ENCODE results near the gene DIO3. TPM values are rescaled to one million over a fixed set of nuclear protein-coding genes. Genes with fewer than 3 reads are reported as not detected.
A peak's percentile ranks its signal among the peaks of the same experiment; 100 is the strongest.

Gene DIO3
- total and polyA plus RNA-seq, 2 of the 4 experiments (the other 2 are of a cell fraction): not detected

- H3K9me1 ChIP-seq (ENCODE audit: insufficient read depth, low read length): no peaks in the 10 kb centered on the region
- no peaks in the 10 kb centered on the region for H3K4me1 ChIP-seq (ENCODE audit: control insufficient read depth, insufficient read depth, low read length)
- H3K56ac ChIP-seq (ENCODE audit: extremely low read depth, insufficient read depth, low read length): no peak overlapping the region
- H3K27me3 ChIP-seq (ENCODE audit: control insufficient read depth, insufficient read depth, low read length): peaks cover 37% of the 10 kb centered on the region
- H2BK5ac ChIP-seq (ENCODE audit: low read depth, low read length, poor library complexity, severe bottlenecking): no peak overlapping the region
- no peak overlapping the region for H2AK5ac ChIP-seq (ENCODE audit: low read depth, low read length)
- no peak overlapping the region for H3K27ac ChIP-seq (ENCODE audit: insufficient read depth, low read length)
- intact Hi-C loops (cut with micrococcal nuclease): no loop called here
- H3K9me3 ChIP-seq (ENCODE audit: control insufficient read depth, insufficient read depth, low read length): no peaks in the 10 kb centered on the region
- no peak overlapping the region for H2BK15ac ChIP-seq (ENCODE audit: low read depth, low read length)
- no peak overlapping the region for H4K8ac ChIP-seq (ENCODE audit: low read depth in 2 of 2, low read length in 2 of 2)
- POLR2A ChIA-PET (ENCODE audit: unreplicated experiment): no interaction called here
- no peaks in the 10 kb centered on the region for H4K20me1 ChIP-seq (ENCODE audit: insufficient read depth, low read length)
- no peaks in the 10 kb centered on the region for H3K79me1 ChIP-seq (ENCODE audit: low read depth in 1 of 2, low read length in 2 of 2)
- no peak overlapping the region for H3K14ac ChIP-seq (replicated peaks; ENCODE audit: low read depth, low read length)
- no peak overlapping the region for H4K91ac ChIP-seq (ENCODE audit: insufficient read depth, low read depth, low read length)
- H3K4me3 ChIP-seq (ENCODE audit: insufficient read depth, low read depth, low read length): no peak overlapping the region
- H3K9ac ChIP-seq (ENCODE audit: low read depth, low read length): no peak overlapping the region
- H4K5ac ChIP-seq (ENCODE audit: low read depth, low read length): no peak overlapping the region
- no peak for ATAC-seq (ENCODE audit: low read depth)
- H3K18ac ChIP-seq (ENCODE audit: low read depth, low read length): no peak overlapping the region
- BruUV-seq (replicated peaks): no TSS peak
- H3K36me3 ChIP-seq (ENCODE audit: control insufficient read depth, insufficient read depth, low read length): no peaks in the 10 kb centered on the region
- no peak overlapping the region for H3K4ac ChIP-seq (ENCODE audit: low read depth, low read length)
- no peak overlapping the region for H2BK20ac ChIP-seq (ENCODE audit: low read depth, low read length)
- CTCF ChIA-PET: no interaction called here
- no peak for DNase-seq
- dilution Hi-C loops (cut with HindIII; ENCODE audit: low sequenced_read_pairs, unreplicated experiment): no loop called here
- no peak overlapping the region for H3K4me2 ChIP-seq (ENCODE audit: low read depth, low read length)
- TF ChIP-seq RCOR1 (IDR thresholded peaks at IDR 0.05; ENCODE audit: insufficient replicate concordance, low read length) (no peak), FOS (IDR thresholded peaks at IDR 0.05; ENCODE audit: low read depth, low read length) (no peak), RFX5 (IDR thresholded peaks at IDR 0.05; ENCODE audit: low read depth, low read length) (no peak), MAZ (IDR thresholded peaks at IDR 0.05; ENCODE audit: borderline replicate concordance, low read depth, low read length) (no peak), MAFK (IDR thresholded peaks at IDR 0.05; ENCODE audit: low read depth, low read length) (no peak), CEBPB (IDR thresholded peaks at IDR 0.05; ENCODE audit: low read depth, low read length) (no peak), SMC3 (IDR thresholded peaks at IDR 0.05; ENCODE audit: low read depth, low read length) (no peak), RAD21 (IDR thresholded peaks at IDR 0.05; ENCODE audit: low read length) (no peak), ELK1 (IDR thresholded peaks at IDR 0.05; ENCODE audit: borderline replicate concordance, low read depth, low read length) (no peak), CHD1 (IDR thresholded peaks at IDR 0.05; ENCODE audit: low read depth, low read length) (no peak)
- TF ChIP-seq, protein P1, sequence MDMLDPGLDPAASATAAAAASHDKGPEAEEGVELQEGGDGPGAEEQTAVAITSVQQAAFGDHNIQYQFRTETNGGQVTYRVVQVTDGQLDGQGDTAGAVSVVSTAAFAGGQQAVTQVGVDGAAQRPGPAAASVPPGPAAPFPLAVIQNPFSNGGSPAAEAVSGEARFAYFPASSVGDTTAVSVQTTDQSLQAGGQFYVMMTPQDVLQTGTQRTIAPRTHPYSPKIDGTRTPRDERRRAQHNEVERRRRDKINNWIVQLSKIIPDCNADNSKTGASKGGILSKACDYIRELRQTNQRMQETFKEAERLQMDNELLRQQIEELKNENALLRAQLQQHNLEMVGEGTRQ (IDR thresholded peaks at IDR 0.05; ENCODE audit: low read depth, low read length): no peak
- 81% methylated on average over 5 of the region's 10 CpGs; no CpG with 5 or more reads in 1 of the 2 experiments for WGBS, 2 experiments (ENCODE audit: extremely low coverage in 2 of 2, insufficient read length in 1 of 2)
- H3K23ac ChIP-seq (ENCODE audit: low read depth, low read length): no peak overlapping the region
- peak overlapping the region; percentile 35 for H2AK9ac ChIP-seq (replicated peaks; ENCODE audit: low read depth, low read length, poor library complexity)
- in situ Hi-C loops (cut with MboI; ENCODE audit: low sequenced_read_pairs): no loop called here
- no peak overlapping the region for H2AFZ ChIP-seq (replicated peaks; ENCODE audit: low read length, poor library complexity)
- no peak overlapping the region for H2BK120ac ChIP-seq (ENCODE audit: low read depth, low read length)
Observed at GRCh38 chr14:101577221-101577909, 16.1 kb downstream of the DIO3 start.

All from IMR-90 (cell line).